Mucosa of rectum (tissue), 2 donors: Measurements from ENCODE around the gene OR51I2.

Source experiments
- H3K27ac ChIP-seq, 2 donors: one replicate each; pipeline ENCODE4 v1.7.0; 2013; ENCODE audit warnings: inconsistent platforms in 2 of 2, low read depth in 2 of 2, low read length in 2 of 2
- H3K27me3 ChIP-seq, 2 donors: one replicate each; pipeline ENCODE4 v1.7.0; 2013; ENCODE audit warnings: low read length in 2 of 2; ENCODE audit not compliant: control insufficient read depth in 2 of 2, insufficient read depth in 2 of 2
- H3K36me3 ChIP-seq, 2 donors: one replicate each; pipeline ENCODE4 v1.7.0; 2013; ENCODE audit warnings: low read length in 2 of 2; ENCODE audit not compliant: control insufficient read depth in 2 of 2, insufficient read depth in 2 of 2
- H3K4me1 ChIP-seq, 2 donors: one replicate each; pipeline ENCODE4 v1.7.0; 2013; ENCODE audit warnings: low read length in 2 of 2, mild to moderate bottlenecking in 1 of 2; ENCODE audit not compliant: control insufficient read depth in 2 of 2, insufficient read depth in 2 of 2
- H3K4me3 ChIP-seq, 2 donors: one replicate each; pipeline ENCODE4 v1.7.0; 2013; ENCODE audit warnings: low read length in 2 of 2
- H3K9ac ChIP-seq, 2 donors: one replicate each; pipeline ENCODE4 v1.7.0; 2013; ENCODE audit warnings: low read length in 2 of 2, low read depth in 1 of 2, mild to moderate bottlenecking in 1 of 2
- H3K9me3 ChIP-seq, 2 donors: one replicate each; pipeline ENCODE4 v1.7.0; 2013; ENCODE audit warnings: low read length in 2 of 2; ENCODE audit not compliant: control insufficient read depth in 2 of 2
- donor health status: healthy.
- donor health status: Normal muscosa, but diverticular disease.

OR51I2 gene

DNA sequence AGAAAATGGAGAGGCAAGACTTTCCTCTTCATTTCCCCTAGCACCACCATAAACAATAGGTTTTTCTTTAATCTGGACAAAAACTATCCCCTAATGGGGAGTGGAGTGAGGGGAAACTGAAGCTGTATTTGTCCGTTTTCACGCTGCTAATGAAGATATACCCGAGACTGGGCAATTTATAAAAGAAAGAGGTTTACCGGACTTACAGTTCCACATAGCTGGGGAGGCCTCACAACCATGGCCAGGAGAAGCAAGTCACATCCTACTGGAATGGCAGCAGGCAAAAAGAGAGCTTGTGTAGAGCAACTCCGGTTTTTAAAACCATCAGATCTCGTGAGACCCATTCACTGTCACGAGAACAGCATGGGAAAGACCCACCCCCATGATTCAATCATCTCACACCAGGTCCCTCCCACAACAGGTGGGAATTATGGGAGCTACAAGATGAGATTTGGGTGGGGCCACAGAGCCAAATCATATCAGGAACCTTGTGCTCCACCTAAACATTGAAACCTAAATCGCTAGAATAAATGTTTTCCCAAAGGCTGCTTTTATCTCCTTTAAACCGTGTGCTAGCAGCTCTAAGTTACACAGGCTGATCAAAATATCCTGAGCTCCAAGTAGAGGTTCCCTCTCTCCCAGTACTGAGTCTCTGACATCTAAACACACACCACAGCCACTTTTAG is 56.4 kb downstream of the OR51I2 start:
- Histone ChIP-seq H3K4me3 (no peak overlapping the region), H3K9me3 (no peaks in the 10 kb centered on the region), H3K36me3 (no peaks in the 10 kb centered on the region), H3K27me3 (no peaks in the 10 kb centered on the region), H3K9ac (no peak overlapping the region), H3K4me1 (no peaks in the 10 kb centered on the region), H3K27ac (no peak overlapping the region)
